SKM-1 (cell line): ENCODE results near the gene HMOX1.

Source experiments
- DNase-seq: peaks from one replicate; lab custom pipeline; 2025; ENCODE audit not compliant: unreplicated experiment; lab: John Stamatoyannopoulos, UW

Gene HMOX1

GRCh38 chr22:35380537-35381423 lies at the start of gene HMOX1:
Gene HMOX1 (plus strand): TSS chr22:35381096. CDS start chr22:35381174, 78 bp downstream.
- peak; percentile 17 for DNase-seq

GRCh38 chr22:35332278-35332677 lies 48.6 kb upstream of the HMOX1 start:
- DNase-seq: no peak

- no peak for DNase-seq
These were observed 47.7 kb upstream of the HMOX1 start for GRCh38 chr22:35333220-35333619.

- DNase-seq: peak; percentile 20
These were observed 46.9 kb upstream of the HMOX1 start for GRCh38 chr22:35334004-35334403.

GRCh38 chr22:35335468-35335867 lies 45.4 kb upstream of the HMOX1 start:
- no peak for DNase-seq

- DNase-seq: no peak
These were observed 44.7 kb upstream of the HMOX1 start for GRCh38 chr22:35335936-35336781.

- DNase-seq: no peak
These were observed 43.0 kb upstream of the HMOX1 start for GRCh38 chr22:35337932-35338331.

GRCh38 chr22:35341090-35341874 lies 39.6 kb upstream of the HMOX1 start:
- DNase-seq: no peak

GRCh38 chr22:35342390-35342789 lies 38.5 kb upstream of the HMOX1 start:
- no peak for DNase-seq

GRCh38 chr22:35343664-35344550 lies 37.0 kb upstream of the HMOX1 start:
- no peak for DNase-seq

- no peak for DNase-seq
These were observed 35.8 kb upstream of the HMOX1 start for GRCh38 chr22:35344956-35345690.

- no peak for DNase-seq
These were observed 34.9 kb upstream of the HMOX1 start for GRCh38 chr22:35345808-35346505.

GRCh38 chr22:35346596-35347220 lies 34.2 kb upstream of the HMOX1 start:
- no peak for DNase-seq

GRCh38 chr22:35347462-35347861 lies 33.4 kb upstream of the HMOX1 start:
- no peak for DNase-seq

- DNase-seq: no peak
These were observed 32.8 kb upstream of the HMOX1 start for GRCh38 chr22:35348026-35348590.

- no peak for DNase-seq
These were observed 32.2 kb upstream of the HMOX1 start for GRCh38 chr22:35348703-35349102.

GRCh38 chr22:35349368-35349703 lies 31.6 kb upstream of the HMOX1 start:
- DNase-seq: no peak
